K562 (cell line): ENCODE results near the gene CTDSPL.

Source experiments
- REST ChIP-seq, 2 experiments: fragments of 450-650 bp; formaldehyde crosslinking in 1 of 2; IDR thresholded peaks; 2 replicates each; pipeline versions ENCODE4 v1.4.0 to v1.6.1; 2014 to 2020; ENCODE audit warnings: mild to moderate bottlenecking in 2 of 2, borderline replicate concordance in 1 of 2, low read depth in 1 of 2
- TAF1 ChIP-seq: IDR thresholded peaks from 2 replicates; pipeline ENCODE4 v1.6.1; 2011; ENCODE audit warnings: mild to moderate bottlenecking, low read length, moderate library complexity; ENCODE audit not compliant: insufficient read depth, control insufficient read depth, severe bottlenecking; ENCODE audit errors: extremely low read depth
- ZKSCAN1 ChIP-seq: fragments of 150-350 bp; IDR thresholded peaks from 2 replicates; pipeline ENCODE4 v1.6.1; 2016; ENCODE audit warnings: low read depth, low read length
- TF ChIP-seq, protein P1 (sequence below): sonication (generic); formaldehyde crosslinking; IDR thresholded peaks from 2 replicates; pipeline ENCODE4 v1.8.1; 2022; ENCODE audit warnings: missing genetic modification reagents

GRCh38 chr3:37930495-37930894 lies 68.8 kb downstream of the CTDSPL start:
- TF ChIP-seq TAF1 (no peak), ZKSCAN1 (no peak), REST (IDR thresholded peaks at IDR 0.05; ENCODE audit: borderline replicate concordance) (no peak), REST (CRISPR knock-in tag; IDR thresholded peaks at IDR 0.05; ENCODE audit: low read depth) (no peak)
- TF ChIP-seq, protein P1, sequence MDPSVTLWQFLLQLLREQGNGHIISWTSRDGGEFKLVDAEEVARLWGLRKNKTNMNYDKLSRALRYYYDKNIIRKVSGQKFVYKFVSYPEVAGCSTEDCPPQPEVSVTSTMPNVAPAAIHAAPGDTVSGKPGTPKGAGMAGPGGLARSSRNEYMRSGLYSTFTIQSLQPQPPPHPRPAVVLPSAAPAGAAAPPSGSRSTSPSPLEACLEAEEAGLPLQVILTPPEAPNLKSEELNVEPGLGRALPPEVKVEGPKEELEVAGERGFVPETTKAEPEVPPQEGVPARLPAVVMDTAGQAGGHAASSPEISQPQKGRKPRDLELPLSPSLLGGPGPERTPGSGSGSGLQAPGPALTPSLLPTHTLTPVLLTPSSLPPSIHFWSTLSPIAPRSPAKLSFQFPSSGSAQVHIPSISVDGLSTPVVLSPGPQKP (CRISPR knock-in tag) = no peak
